Fibroblast of the aortic adventitia (primary cell): ENCODE data around the gene RAB31. TPM values are rescaled to one million over a fixed set of nuclear protein-coding genes. Genes with fewer than 3 reads are reported as not detected.

Source experiments
- DNase-seq: peaks from one replicate; pipeline ENCODE4 v3.0.0-alpha.2; 2010; ENCODE audit warnings: low read depth
- H3K4me3 ChIP-seq: 2 replicates; pipeline ENCODE4 v1.5.1; 2011; ENCODE audit warnings: low read depth, mild to moderate bottlenecking, control low read depth, low read length, moderate library complexity
- total RNA-seq: library from RNA; depleted of rRNA; stranded (reverse); fragments of >200 nt; gene quantifications from 2 replicates; pipeline ENCODE4 v1.2.3, GENCODE V29; 2012; ENCODE audit warnings: low replicate concordance
- TF ChIP-seq, protein P1 (sequence below): IDR thresholded peaks from 2 replicates; pipeline ENCODE4 v1.5.1; 2011; ENCODE audit warnings: mild to moderate bottlenecking, low read length, control low read depth, inconsistent platforms; ENCODE audit not compliant: insufficient read depth

The RAB31 gene
- total RNA-seq, 1 donor = 90.4 TPM

DNA sequence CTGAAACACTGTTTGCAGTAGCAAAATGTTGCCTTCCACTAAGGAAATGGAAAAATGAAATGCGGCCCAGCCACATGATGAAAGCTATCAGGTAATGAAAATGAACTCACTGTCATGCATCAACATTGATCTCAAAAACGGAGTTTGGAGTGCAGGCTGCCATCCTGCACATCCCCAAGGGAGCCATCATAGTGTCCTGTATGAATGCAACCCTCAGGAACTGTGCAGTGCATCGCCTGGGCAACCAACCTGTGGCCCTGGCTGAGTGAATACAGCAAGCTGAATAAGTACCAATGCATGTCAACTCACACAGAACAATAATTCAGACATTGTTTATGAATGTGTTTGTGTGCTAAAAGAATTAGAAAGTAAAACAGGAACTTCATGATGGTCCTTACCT, 154.6 kb downstream of the RAB31 start:
- no peak for DNase-seq
- TF ChIP-seq, protein P1, sequence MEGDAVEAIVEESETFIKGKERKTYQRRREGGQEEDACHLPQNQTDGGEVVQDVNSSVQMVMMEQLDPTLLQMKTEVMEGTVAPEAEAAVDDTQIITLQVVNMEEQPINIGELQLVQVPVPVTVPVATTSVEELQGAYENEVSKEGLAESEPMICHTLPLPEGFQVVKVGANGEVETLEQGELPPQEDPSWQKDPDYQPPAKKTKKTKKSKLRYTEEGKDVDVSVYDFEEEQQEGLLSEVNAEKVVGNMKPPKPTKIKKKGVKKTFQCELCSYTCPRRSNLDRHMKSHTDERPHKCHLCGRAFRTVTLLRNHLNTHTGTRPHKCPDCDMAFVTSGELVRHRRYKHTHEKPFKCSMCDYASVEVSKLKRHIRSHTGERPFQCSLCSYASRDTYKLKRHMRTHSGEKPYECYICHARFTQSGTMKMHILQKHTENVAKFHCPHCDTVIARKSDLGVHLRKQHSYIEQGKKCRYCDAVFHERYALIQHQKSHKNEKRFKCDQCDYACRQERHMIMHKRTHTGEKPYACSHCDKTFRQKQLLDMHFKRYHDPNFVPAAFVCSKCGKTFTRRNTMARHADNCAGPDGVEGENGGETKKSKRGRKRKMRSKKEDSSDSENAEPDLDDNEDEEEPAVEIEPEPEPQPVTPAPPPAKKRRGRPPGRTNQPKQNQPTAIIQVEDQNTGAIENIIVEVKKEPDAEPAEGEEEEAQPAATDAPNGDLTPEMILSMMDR = no peak
- no peak overlapping the region for H3K4me3 ChIP-seq

DNA sequence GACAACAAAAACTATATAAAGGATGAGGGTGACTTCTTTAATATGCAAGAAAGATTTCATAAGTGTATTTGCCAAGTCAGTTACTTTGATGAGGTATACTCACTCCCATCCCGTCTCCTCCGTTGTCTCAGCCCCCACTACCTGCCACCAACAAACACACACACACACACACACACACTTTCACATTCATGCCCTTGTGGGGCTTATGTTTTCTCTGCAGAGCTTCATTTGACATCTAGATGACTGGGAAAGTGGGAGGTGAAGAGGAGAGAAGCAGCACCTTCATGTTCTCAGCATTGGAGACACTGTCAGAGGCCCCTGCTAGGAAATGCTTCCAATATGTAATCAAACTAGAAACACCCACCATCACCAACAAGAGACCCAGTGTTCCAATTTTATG, 155.2 kb downstream of the RAB31 start:
- DNase-seq = no peak
- TF ChIP-seq, protein P1 = no peak
- no peak overlapping the region for H3K4me3 ChIP-seq

DNA sequence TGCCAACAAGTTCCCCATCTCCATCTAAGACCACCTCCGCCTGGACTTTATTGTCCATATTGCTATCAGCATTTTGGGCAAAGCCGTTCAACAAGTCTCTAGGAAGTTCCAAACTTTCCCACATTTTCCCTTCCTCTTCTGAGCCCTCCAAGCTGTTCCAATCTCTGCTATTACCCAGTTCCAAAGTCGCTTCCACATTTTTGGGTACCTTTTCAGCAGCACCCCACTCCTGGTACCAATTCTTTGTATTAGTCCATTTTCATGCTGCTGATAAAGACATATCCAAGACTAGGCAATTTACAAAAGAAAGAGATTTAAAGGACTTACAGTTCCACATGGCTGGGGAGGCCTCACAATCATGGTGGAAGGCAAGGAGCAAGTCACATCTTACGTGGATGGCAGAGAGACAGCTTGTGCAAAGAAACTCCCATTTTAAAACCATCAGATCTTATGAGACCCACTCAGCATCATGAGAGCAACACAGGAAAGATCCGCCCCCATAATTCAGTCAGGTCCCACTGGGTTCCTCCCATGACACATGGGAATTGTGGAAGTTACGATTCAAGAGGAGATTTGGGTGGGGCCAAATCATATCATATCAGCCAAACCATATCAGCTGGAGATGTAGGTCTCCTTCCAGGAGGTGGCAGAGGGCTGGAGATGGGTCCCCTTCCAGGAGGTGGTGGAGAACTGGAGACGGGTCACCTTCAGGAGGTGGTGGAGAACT, 157.8 kb downstream of the RAB31 start:
- TF ChIP-seq, protein P1 = no peak
- H3K4me3 ChIP-seq = no peak overlapping the region
- DNase-seq = no peak

DNA sequence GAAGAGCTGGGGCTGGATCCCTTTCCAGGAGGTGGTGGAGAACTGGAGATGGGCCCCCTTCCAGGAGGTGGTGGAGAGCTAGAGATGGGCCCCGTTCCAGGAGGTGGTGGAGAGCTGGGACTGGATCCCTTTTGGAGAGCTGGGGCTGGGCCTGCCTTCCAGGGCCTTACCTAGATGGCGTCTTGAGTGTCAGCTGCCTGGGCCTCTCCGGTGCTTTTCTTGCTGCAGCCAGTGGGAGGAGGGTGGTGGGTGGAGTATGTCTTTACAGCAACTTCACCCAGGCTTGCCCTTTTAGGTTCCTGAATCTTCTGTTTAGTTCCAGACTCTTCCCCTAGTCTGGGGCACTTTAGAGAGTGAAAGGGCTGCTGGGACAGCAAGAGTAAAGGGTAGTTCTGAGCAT, 158.5 kb downstream of the RAB31 start:
- TF ChIP-seq, protein P1 = no peak
- DNase-seq = no peak

DNA sequence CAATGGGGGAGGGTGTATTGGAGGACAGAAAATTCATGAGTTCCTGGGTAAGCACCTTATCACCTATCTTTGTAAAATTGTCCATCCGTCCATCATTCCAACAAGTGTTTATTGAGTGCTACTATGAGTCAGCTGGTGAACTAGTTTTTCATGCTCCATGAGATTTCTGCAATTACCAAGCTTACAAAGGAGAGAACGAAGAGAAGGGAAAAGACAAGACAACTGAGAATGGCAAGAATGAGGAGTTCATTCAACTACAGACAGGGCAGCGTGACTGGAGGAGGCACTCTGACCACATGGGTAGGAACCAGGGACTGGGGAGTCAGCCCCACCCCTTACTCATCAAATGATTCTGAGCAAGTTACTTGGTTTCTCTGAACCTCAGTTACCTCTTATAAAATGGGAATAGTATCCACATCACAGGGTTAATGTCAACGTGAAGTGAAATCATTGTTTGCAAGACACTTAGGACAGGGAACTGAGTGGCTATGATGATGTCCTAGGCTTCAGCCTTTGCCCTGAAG, 159.0 kb downstream of the RAB31 start:
- no peak for DNase-seq
- TF ChIP-seq, protein P1 = no peak
- no peak overlapping the region for H3K4me3 ChIP-seq

More for the DNA sequence above, 158.5 kb downstream of the RAB31 start:
- no peak overlapping the region for H3K4me3 ChIP-seq

DNA sequence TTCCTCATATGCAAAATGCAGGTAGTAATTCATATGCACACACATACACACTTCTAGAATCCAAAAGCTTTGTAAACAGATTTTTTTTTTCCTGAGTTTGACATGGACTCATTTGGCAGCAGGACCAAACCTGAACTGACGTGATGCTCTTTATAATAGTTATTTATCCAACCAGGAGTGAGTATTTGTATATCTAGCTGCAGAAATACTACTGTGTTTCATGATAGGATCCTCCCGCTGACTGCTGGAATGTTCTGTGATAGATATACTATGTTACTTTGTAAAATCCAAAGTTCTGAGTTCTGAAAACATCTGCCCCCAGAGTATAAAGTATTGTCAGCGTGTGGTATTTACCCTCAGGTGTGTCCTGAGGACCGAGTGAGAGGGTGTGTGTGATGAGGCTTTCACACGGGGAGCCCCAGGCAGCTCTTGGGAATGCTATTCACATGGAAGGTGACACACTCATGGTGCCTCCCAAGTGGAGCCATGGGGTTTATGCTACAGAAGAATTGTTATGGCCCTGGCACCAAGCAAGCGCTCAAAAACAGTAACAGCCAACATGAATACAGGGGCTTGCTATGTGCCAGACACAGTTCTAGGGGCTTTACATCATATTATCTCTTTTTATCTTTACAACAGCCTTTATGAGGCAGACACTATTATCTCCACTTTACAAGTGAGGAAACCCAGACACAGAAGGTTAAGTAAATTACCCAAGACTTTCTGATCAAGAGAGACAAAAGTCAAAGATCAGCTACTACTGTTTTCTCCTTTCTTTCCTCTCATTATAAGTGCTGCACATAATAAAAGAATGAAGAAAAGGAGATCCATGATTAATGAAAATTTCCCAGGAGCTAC, 161.0 kb downstream of the RAB31 start:
- no peak overlapping the region for H3K4me3 ChIP-seq
- TF ChIP-seq, protein P1 = no peak
- DNase-seq = no peak
